ENCODE results near the gene CD151. TPM values are rescaled to one million over a fixed set of nuclear protein-coding genes. Genes with fewer than 3 reads are reported as not detected.

The CD151 gene
- total RNA-seq, 1 experiment from 2014 or later = 296 TPM

- Histone ChIP-seq H3K9me2 (ENCODE audit: insufficient read depth) (no peaks in the 10 kb centered on the region), H2AFZ (ENCODE audit: low read depth, low read length, poor library complexity, severe bottlenecking) (no peak overlapping the region), H3K9me3 (ENCODE audit: control insufficient read depth in 1 of 2, insufficient read depth in 1 of 2, low read depth in 1 of 2, low read length in 2 of 2) (no peaks in the 10 kb centered on the region), H3K9ac (ENCODE audit: low read length) (peak overlapping the region; percentile 76), H3K4me1 (ENCODE audit: control insufficient read depth in 1 of 2, insufficient read depth in 2 of 2, low read length in 2 of 2) (peaks cover 31 to 46% of the 10 kb centered on the region in 2 experiments), H3K27me3 (ENCODE audit: insufficient read depth, low read length) (no peaks in the 10 kb centered on the region), H3K27ac (ENCODE audit: low read depth, low read length) (peak overlapping the region; percentile 32; the same call in 1 of the 2 replicates), H3K79me2 (ENCODE audit: insufficient read depth, low read length) (peaks cover 16% of the 10 kb centered on the region), H4K20me1 (ENCODE audit: insufficient read depth) (no peaks in the 10 kb centered on the region), H3K4me3 (replicated peaks in 1 of 2; ENCODE audit: low read depth in 1 of 2, low read length in 2 of 2) (no peak overlapping the region), H3K36me3 (ENCODE audit: control insufficient read depth in 1 of 2, insufficient read depth in 2 of 2, low read length in 2 of 2) (no peaks in the 10 kb centered on the region), H3K4me2 (ENCODE audit: low read length) (peak overlapping the region; percentile 28; the same call in 1 of the 2 replicates)
- POLR2A ChIA-PET = interaction anchor here (0.8 kb wide), 1 partner anchor 9 kb away, joined by 3 read pairs; no protein-coding TSS in a partner anchor
- no peak for ATAC-seq
- no TSS peak for BruUV-seq (replicated peaks)
- intact Hi-C loops (cut with micrococcal nuclease) = no loop called here
- CTCF ChIA-PET = no interaction called here
- DNase-seq (ENCODE audit: low read depth, low spot score) = no peak
- RAD21 ChIA-PET (ENCODE audit: low non-redundant PET in 1 of 2, low total read pairs in 2 of 2, uncharacterized antibody in 2 of 2, unreplicated experiment in 2 of 2) = interaction anchor here (0.8 to 1.2 kb wide), 2 partner anchors 9 to 10 kb away, joined by 3 read pairs; no protein-coding TSS in a partner anchor
- no peak for TF ChIP-seq YY1 (IDR thresholded peaks at IDR 0.05; ENCODE audit: extremely low read depth, insufficient replicate concordance, low read depth, low read length)
- no peak for TF ChIP-seq POLR2A (IDR thresholded peaks at IDR 0.05; ENCODE audit: borderline replicate concordance, extremely low read depth, insufficient read depth, insufficient read length)
- no peak for TF ChIP-seq ELF1 (IDR thresholded peaks at IDR 0.05; ENCODE audit: borderline replicate concordance, low read depth)
- no peak for TF ChIP-seq SP1 (IDR thresholded peaks at IDR 0.05; ENCODE audit: low read depth)
- no peak for TF ChIP-seq SRF (IDR thresholded peaks at IDR 0.05; ENCODE audit: low read depth)
- TF ChIP-seq CBX3 (IDR thresholded peaks at IDR 0.05; ENCODE audit: low read depth) = no peak
- no peak for TF ChIP-seq TCF7L2 (IDR thresholded peaks at IDR 0.05; ENCODE audit: borderline replicate concordance, extremely low read depth, insufficient read depth, insufficient read length)
- TF ChIP-seq RAD21 (IDR thresholded peaks at IDR 0.05; ENCODE audit: low read depth) = no peak
- no peak for TF ChIP-seq CTCF (IDR thresholded peaks at IDR 0.05 in 2 of 3, conservative IDR thresholded peaks at IDR 0.05 in 1 of 3; ENCODE audit: borderline replicate concordance in 1 of 3, insufficient read depth in 1 of 3, low read depth in 2 of 3, low read length in 2 of 3)
- TF ChIP-seq, protein P1, sequence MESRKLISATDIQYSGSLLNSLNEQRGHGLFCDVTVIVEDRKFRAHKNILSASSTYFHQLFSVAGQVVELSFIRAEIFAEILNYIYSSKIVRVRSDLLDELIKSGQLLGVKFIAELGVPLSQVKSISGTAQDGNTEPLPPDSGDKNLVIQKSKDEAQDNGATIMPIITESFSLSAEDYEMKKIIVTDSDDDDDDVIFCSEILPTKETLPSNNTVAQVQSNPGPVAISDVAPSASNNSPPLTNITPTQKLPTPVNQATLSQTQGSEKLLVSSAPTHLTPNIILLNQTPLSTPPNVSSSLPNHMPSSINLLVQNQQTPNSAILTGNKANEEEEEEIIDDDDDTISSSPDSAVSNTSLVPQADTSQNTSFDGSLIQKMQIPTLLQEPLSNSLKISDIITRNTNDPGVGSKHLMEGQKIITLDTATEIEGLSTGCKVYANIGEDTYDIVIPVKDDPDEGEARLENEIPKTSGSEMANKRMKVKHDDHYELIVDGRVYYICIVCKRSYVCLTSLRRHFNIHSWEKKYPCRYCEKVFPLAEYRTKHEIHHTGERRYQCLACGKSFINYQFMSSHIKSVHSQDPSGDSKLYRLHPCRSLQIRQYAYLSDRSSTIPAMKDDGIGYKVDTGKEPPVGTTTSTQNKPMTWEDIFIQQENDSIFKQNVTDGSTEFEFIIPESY (IDR thresholded peaks at IDR 0.05; ENCODE audit: extremely low read depth, insufficient replicate concordance, low read length) = no peak
- TF ChIP-seq EGR1 (IDR thresholded peaks at IDR 0.05; ENCODE audit: low read depth) = no peak
- no peak for TF ChIP-seq ZFX (IDR thresholded peaks at IDR 0.05)
- no peak for TF ChIP-seq POLR2AphosphoS5 (IDR thresholded peaks at IDR 0.05; ENCODE audit: low read depth, low read length)
- TF ChIP-seq EZH2phosphoT487 (IDR thresholded peaks at IDR 0.05; ENCODE audit: borderline replicate concordance) = no peak
- TF ChIP-seq, protein P2, sequence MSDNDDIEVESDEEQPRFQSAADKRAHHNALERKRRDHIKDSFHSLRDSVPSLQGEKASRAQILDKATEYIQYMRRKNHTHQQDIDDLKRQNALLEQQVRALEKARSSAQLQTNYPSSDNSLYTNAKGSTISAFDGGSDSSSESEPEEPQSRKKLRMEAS (IDR thresholded peaks at IDR 0.05) = no peak
- no peak for TF ChIP-seq SIN3A (IDR thresholded peaks at IDR 0.05; ENCODE audit: low read depth)
- no peak for TF ChIP-seq CEBPB (IDR thresholded peaks at IDR 0.05; ENCODE audit: low read depth)
- TF ChIP-seq, protein P3, sequence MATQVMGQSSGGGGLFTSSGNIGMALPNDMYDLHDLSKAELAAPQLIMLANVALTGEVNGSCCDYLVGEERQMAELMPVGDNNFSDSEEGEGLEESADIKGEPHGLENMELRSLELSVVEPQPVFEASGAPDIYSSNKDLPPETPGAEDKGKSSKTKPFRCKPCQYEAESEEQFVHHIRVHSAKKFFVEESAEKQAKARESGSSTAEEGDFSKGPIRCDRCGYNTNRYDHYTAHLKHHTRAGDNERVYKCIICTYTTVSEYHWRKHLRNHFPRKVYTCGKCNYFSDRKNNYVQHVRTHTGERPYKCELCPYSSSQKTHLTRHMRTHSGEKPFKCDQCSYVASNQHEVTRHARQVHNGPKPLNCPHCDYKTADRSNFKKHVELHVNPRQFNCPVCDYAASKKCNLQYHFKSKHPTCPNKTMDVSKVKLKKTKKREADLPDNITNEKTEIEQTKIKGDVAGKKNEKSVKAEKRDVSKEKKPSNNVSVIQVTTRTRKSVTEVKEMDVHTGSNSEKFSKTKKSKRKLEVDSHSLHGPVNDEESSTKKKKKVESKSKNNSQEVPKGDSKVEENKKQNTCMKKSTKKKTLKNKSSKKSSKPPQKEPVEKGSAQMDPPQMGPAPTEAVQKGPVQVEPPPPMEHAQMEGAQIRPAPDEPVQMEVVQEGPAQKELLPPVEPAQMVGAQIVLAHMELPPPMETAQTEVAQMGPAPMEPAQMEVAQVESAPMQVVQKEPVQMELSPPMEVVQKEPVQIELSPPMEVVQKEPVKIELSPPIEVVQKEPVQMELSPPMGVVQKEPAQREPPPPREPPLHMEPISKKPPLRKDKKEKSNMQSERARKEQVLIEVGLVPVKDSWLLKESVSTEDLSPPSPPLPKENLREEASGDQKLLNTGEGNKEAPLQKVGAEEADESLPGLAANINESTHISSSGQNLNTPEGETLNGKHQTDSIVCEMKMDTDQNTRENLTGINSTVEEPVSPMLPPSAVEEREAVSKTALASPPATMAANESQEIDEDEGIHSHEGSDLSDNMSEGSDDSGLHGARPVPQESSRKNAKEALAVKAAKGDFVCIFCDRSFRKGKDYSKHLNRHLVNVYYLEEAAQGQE (IDR thresholded peaks at IDR 0.05; ENCODE audit: low read depth) = no peak
- no peak for TF ChIP-seq JUND (IDR thresholded peaks at IDR 0.05)
Observed at GRCh38 chr11:825366-826226, 7.2 kb upstream of the CD151 start.
